Measurements from ENCODE around the gene SLC2A1. TPM values are rescaled to one million over a fixed set of nuclear protein-coding genes. Genes with fewer than 3 reads are reported as not detected.

Gene SLC2A1
- total and polyA plus RNA-seq, 8 donors = 1.2 to 39.8 (median 18.3) TPM

GRCh38 chr1:42957229-42957879, 1.3 kb downstream of the SLC2A1 start:
- DNase-seq = peak in 1 of 2 donors; percentile 66
- intact Hi-C loops (cut with DNase I; ENCODE audit: low total_unique reads) = no loop called here
- peaks cover 0 to 11% (median 3%) of the 10 kb centered on the region in 3 donors for H3K27me3 ChIP-seq
- peaks cover 35 to 85% (median 65%) of the 10 kb centered on the region in 4 donors for H3K4me1 ChIP-seq
- no peaks in the 10 kb centered on the region for H3K36me3 ChIP-seq
- no peak for TF ChIP-seq POLR2A (IDR thresholded peaks at IDR 0.05)
- TF ChIP-seq CTCF (IDR thresholded peaks at IDR 0.05) = no peak
- TF ChIP-seq EP300 (IDR thresholded peaks at IDR 0.05) = no peak
- 20 to 35% (median 27%) methylated on average over 20 to 26 of the region's 26 CpGs for WGBS, 5 donors
- H3K27ac ChIP-seq = peak overlapping the region; percentile 79 to 94 (median 90)
- H3K9me3 ChIP-seq = no peaks in the 10 kb centered on the region
- H3K4me3 ChIP-seq = peak overlapping the region; percentile 84 to 86 (median 86)

- Histone ChIP-seq H3K27me3 (peaks cover 0 to 11% (median 3%) of the 10 kb centered on the region in 3 donors), H3K4me3 (peak overlapping the region; percentile 84 to 86 (median 86)), H3K27ac (peak overlapping the region in 3 of 5 donors; percentile 89 to 94 (median 93)), H3K4me1 (peaks cover 36 to 85% (median 62%) of the 10 kb centered on the region in 4 donors), H3K36me3 (no peaks in the 10 kb centered on the region), H3K9me3 (no peaks in the 10 kb centered on the region)
- intact Hi-C loops (cut with DNase I; ENCODE audit: low total_unique reads) = no loop called here
- 54 to 70% (median 67%) methylated on average over 3 of the region's 3 CpGs for WGBS, 5 donors
- TF ChIP-seq CTCF (IDR thresholded peaks at IDR 0.05) (no peak), POLR2AphosphoS5 (IDR thresholded peaks at IDR 0.05) (no peak), POLR2A (IDR thresholded peaks at IDR 0.05) (no peak), EP300 (IDR thresholded peaks at IDR 0.05) (no peak)
- no peak for DNase-seq
These were observed 1.9 kb downstream of the SLC2A1 start for GRCh38 chr1:42956739-42957138.

- H3K36me3 ChIP-seq = no peaks in the 10 kb centered on the region
- peaks cover 0 to 11% (median 3%) of the 10 kb centered on the region in 3 donors for H3K27me3 ChIP-seq
- intact Hi-C loops (cut with DNase I; ENCODE audit: low total_unique reads) = no loop called here
- peaks cover 36 to 77% (median 60%) of the 10 kb centered on the region in 4 donors for H3K4me1 ChIP-seq
- 78 to 88% (median 84%) methylated on average over 16 of the region's 16 CpGs for WGBS, 5 donors
- peak overlapping the region in 1 of 5 donors; percentile 3 for H3K27ac ChIP-seq
- no peak for TF ChIP-seq POLR2AphosphoS5 (IDR thresholded peaks at IDR 0.05)
- no peak for TF ChIP-seq POLR2A (IDR thresholded peaks at IDR 0.05)
- TF ChIP-seq CTCF (IDR thresholded peaks at IDR 0.05) = no peak
- TF ChIP-seq EP300 (IDR thresholded peaks at IDR 0.05) = no peak
- peak in 1 of 2 donors; percentile 38 for DNase-seq
- no peak overlapping the region for H3K4me3 ChIP-seq
- no peaks in the 10 kb centered on the region for H3K9me3 ChIP-seq
These were observed 3.2 kb downstream of the SLC2A1 start for GRCh38 chr1:42955311-42956063.

Measured in stomach (tissue), 9 donors.